Measurements from ENCODE around the gene DUSP15.

Gene DUSP15

GRCh38 chr20:31908424-31908823 lies 38.1 kb upstream of the DUSP15 start:
- Histone ChIP-seq H3K9me3 (ENCODE audit: insufficient read depth, low read depth, low read length) (no peaks in the 10 kb centered on the region), H3K4me2 (ENCODE audit: low read depth, low read length, poor library complexity, severe bottlenecking) (no peak overlapping the region), H4K20me1 (ENCODE audit: insufficient read depth, low read length, poor library complexity, severe bottlenecking) (no peaks in the 10 kb centered on the region), H3K79me2 (ENCODE audit: insufficient read depth, low read length) (no peaks in the 10 kb centered on the region), H3K4me3 (ENCODE audit: low read length, poor library complexity, severe bottlenecking) (no peak overlapping the region), H3K36me3 (ENCODE audit: insufficient read depth, low read length) (no peaks in the 10 kb centered on the region), H2AFZ (ENCODE audit: low read length) (no peak overlapping the region), H3K27me3 (ENCODE audit: insufficient read depth, low read length, poor library complexity, severe bottlenecking) (no peaks in the 10 kb centered on the region), H3F3A (ENCODE audit: low read depth) (no peaks in the 10 kb centered on the region), H3K4me1 (ENCODE audit: insufficient read depth, low read length, poor library complexity, severe bottlenecking) (no peaks in the 10 kb centered on the region), H3K9ac (ENCODE audit: low read depth, low read length, poor library complexity, severe bottlenecking) (no peak overlapping the region), H3K9me2 (replicated peaks; ENCODE audit: low read depth, low read length) (no peaks in the 10 kb centered on the region)
- TF ChIP-seq CTCF (conservative IDR thresholded peaks at IDR 0.05; ENCODE audit: low read length), result no peak
- no peak for TF ChIP-seq EZH2phosphoT487 (IDR thresholded peaks at IDR 0.05; ENCODE audit: borderline replicate concordance)

GRCh38 chr20:31908016-31908415 lies 37.7 kb upstream of the DUSP15 start:
- Histone ChIP-seq H3K9me2 (replicated peaks; ENCODE audit: low read depth, low read length) (no peaks in the 10 kb centered on the region), H3K9ac (ENCODE audit: low read depth, low read length, poor library complexity, severe bottlenecking) (no peak overlapping the region), H4K20me1 (ENCODE audit: insufficient read depth, low read length, poor library complexity, severe bottlenecking) (no peaks in the 10 kb centered on the region), H3K4me1 (ENCODE audit: insufficient read depth, low read length, poor library complexity, severe bottlenecking) (no peaks in the 10 kb centered on the region), H3K79me2 (ENCODE audit: insufficient read depth, low read length) (no peaks in the 10 kb centered on the region), H3K4me2 (ENCODE audit: low read depth, low read length, poor library complexity, severe bottlenecking) (no peak overlapping the region), H3K36me3 (ENCODE audit: insufficient read depth, low read length) (no peaks in the 10 kb centered on the region), H3K9me3 (ENCODE audit: insufficient read depth, low read depth, low read length) (no peaks in the 10 kb centered on the region), H3F3A (ENCODE audit: low read depth) (no peaks in the 10 kb centered on the region), H3K27me3 (ENCODE audit: insufficient read depth, low read length, poor library complexity, severe bottlenecking) (no peaks in the 10 kb centered on the region), H2AFZ (ENCODE audit: low read length) (peak overlapping the region; percentile 36; the same call in 1 of the 2 replicates), H3K4me3 (ENCODE audit: low read length, poor library complexity, severe bottlenecking) (no peak overlapping the region)
- TF ChIP-seq EZH2phosphoT487 (IDR thresholded peaks at IDR 0.05; ENCODE audit: borderline replicate concordance), result no peak
- TF ChIP-seq CTCF (conservative IDR thresholded peaks at IDR 0.05; ENCODE audit: low read length), result no peak

GRCh38 chr20:31907046-31907445 lies 36.7 kb upstream of the DUSP15 start:
- Histone ChIP-seq H3K36me3 (ENCODE audit: insufficient read depth, low read length) (no peaks in the 10 kb centered on the region), H3K79me2 (ENCODE audit: insufficient read depth, low read length) (no peaks in the 10 kb centered on the region), H3K4me2 (ENCODE audit: low read depth, low read length, poor library complexity, severe bottlenecking) (no peak overlapping the region), H3F3A (ENCODE audit: low read depth) (no peaks in the 10 kb centered on the region), H3K27me3 (ENCODE audit: insufficient read depth, low read length, poor library complexity, severe bottlenecking) (no peaks in the 10 kb centered on the region), H3K9me2 (replicated peaks; ENCODE audit: low read depth, low read length) (no peaks in the 10 kb centered on the region), H3K4me3 (ENCODE audit: low read length, poor library complexity, severe bottlenecking) (no peak overlapping the region), H4K20me1 (ENCODE audit: insufficient read depth, low read length, poor library complexity, severe bottlenecking) (no peaks in the 10 kb centered on the region), H3K9me3 (ENCODE audit: insufficient read depth, low read depth, low read length) (no peaks in the 10 kb centered on the region), H2AFZ (ENCODE audit: low read length) (no peak overlapping the region), H3K4me1 (ENCODE audit: insufficient read depth, low read length, poor library complexity, severe bottlenecking) (no peaks in the 10 kb centered on the region), H3K9ac (ENCODE audit: low read depth, low read length, poor library complexity, severe bottlenecking) (no peak overlapping the region)
- TF ChIP-seq EZH2phosphoT487 (IDR thresholded peaks at IDR 0.05; ENCODE audit: borderline replicate concordance) (no peak), CTCF (conservative IDR thresholded peaks at IDR 0.05; ENCODE audit: low read length) (no peak)

All from Loucy (cell line).